SK-N-SH (cell line): ENCODE data around the gene STAG2.

Experiments
- EP300 ChIP-seq, 2 experiments: IDR thresholded peaks; 2 replicates each; pipeline versions ENCODE4 v1.4.0 to v1.6.1; 2012; ENCODE audit warnings: borderline replicate concordance in 1 of 2, low read depth in 1 of 2, low read length in 1 of 2
- FOXJ3 ChIP-seq: sonication (generic); formaldehyde crosslinking; IDR thresholded peaks from 2 replicates; pipeline ENCODE4 v1.5.1; 2020; ENCODE audit warnings: mild to moderate bottlenecking, missing genetic modification reagents
- MXI1 ChIP-seq: IDR thresholded peaks from 2 replicates; pipeline ENCODE4 v1.6.1; 2012; ENCODE audit warnings: mild to moderate bottlenecking, low read depth, low read length, improper control_type of control experiment
- POLR2AphosphoS5 ChIP-seq: IDR thresholded peaks from 2 replicates; pipeline ENCODE4 v1.6.1; 2012; ENCODE audit warnings: low read depth, low read length
- RFX5 ChIP-seq: IDR thresholded peaks from 2 replicates; pipeline ENCODE4 v1.6.1; 2012; ENCODE audit warnings: mild to moderate bottlenecking, improper control_type of control experiment, low read length
- TF ChIP-seq, protein P1 (sequence below): fragments of 200-600 bp; sonication (generic); IDR thresholded peaks from 2 replicates; pipeline ENCODE4 v1.6.1; 2017; ENCODE audit warnings: antibody characterized with exemption, mild to moderate bottlenecking, moderate library complexity
- TF ChIP-seq, protein P2 (sequence below): fragments of 150-350 bp; IDR thresholded peaks from 2 replicates; pipeline ENCODE4 v1.6.1; 2016; ENCODE audit warnings: mild to moderate bottlenecking, low read depth, low read length
- TF ChIP-seq, protein P3 (sequence below): IDR thresholded peaks from 2 replicates; pipeline ENCODE4 v1.6.1; 2012; ENCODE audit warnings: mild to moderate bottlenecking, low read depth, low read length, moderate library complexity

DNA sequence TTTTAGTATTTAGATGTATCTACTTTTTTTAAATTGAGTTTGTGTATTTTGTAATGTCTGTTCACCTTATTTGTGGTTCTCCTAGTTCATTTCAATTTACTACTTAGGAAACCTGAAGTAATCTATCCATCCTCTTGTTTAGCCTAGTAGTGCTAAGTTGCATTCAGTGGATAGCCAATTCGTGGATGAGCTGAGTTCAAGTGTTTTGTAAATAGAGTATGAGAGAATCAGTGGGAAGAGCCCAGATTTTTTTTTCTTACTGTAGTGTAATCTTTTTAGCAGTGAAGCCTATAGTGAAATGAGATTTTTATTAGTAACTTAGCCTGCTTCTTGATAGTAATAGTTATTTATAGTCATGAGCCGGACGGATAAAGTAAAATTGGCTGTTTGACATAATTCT, 21.7 kb downstream of the STAG2 start:
- TF ChIP-seq, protein P1, sequence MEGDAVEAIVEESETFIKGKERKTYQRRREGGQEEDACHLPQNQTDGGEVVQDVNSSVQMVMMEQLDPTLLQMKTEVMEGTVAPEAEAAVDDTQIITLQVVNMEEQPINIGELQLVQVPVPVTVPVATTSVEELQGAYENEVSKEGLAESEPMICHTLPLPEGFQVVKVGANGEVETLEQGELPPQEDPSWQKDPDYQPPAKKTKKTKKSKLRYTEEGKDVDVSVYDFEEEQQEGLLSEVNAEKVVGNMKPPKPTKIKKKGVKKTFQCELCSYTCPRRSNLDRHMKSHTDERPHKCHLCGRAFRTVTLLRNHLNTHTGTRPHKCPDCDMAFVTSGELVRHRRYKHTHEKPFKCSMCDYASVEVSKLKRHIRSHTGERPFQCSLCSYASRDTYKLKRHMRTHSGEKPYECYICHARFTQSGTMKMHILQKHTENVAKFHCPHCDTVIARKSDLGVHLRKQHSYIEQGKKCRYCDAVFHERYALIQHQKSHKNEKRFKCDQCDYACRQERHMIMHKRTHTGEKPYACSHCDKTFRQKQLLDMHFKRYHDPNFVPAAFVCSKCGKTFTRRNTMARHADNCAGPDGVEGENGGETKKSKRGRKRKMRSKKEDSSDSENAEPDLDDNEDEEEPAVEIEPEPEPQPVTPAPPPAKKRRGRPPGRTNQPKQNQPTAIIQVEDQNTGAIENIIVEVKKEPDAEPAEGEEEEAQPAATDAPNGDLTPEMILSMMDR = no peak
- TF ChIP-seq, protein P2, sequence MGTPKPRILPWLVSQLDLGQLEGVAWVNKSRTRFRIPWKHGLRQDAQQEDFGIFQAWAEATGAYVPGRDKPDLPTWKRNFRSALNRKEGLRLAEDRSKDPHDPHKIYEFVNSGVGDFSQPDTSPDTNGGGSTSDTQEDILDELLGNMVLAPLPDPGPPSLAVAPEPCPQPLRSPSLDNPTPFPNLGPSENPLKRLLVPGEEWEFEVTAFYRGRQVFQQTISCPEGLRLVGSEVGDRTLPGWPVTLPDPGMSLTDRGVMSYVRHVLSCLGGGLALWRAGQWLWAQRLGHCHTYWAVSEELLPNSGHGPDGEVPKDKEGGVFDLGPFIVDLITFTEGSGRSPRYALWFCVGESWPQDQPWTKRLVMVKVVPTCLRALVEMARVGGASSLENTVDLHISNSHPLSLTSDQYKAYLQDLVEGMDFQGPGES = no peak
- TF ChIP-seq RFX5 (no peak), MXI1 (no peak), POLR2AphosphoS5 (no peak), FOXJ3 (CRISPR knock-in tag) (no peak), EP300 (IDR thresholded peaks at IDR 0.05; ENCODE audit: borderline replicate concordance in 1 of 2, low read depth in 1 of 2, low read length in 1 of 2) (no peak)
- TF ChIP-seq, protein P3, sequence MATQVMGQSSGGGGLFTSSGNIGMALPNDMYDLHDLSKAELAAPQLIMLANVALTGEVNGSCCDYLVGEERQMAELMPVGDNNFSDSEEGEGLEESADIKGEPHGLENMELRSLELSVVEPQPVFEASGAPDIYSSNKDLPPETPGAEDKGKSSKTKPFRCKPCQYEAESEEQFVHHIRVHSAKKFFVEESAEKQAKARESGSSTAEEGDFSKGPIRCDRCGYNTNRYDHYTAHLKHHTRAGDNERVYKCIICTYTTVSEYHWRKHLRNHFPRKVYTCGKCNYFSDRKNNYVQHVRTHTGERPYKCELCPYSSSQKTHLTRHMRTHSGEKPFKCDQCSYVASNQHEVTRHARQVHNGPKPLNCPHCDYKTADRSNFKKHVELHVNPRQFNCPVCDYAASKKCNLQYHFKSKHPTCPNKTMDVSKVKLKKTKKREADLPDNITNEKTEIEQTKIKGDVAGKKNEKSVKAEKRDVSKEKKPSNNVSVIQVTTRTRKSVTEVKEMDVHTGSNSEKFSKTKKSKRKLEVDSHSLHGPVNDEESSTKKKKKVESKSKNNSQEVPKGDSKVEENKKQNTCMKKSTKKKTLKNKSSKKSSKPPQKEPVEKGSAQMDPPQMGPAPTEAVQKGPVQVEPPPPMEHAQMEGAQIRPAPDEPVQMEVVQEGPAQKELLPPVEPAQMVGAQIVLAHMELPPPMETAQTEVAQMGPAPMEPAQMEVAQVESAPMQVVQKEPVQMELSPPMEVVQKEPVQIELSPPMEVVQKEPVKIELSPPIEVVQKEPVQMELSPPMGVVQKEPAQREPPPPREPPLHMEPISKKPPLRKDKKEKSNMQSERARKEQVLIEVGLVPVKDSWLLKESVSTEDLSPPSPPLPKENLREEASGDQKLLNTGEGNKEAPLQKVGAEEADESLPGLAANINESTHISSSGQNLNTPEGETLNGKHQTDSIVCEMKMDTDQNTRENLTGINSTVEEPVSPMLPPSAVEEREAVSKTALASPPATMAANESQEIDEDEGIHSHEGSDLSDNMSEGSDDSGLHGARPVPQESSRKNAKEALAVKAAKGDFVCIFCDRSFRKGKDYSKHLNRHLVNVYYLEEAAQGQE = no peak
